ENCODE results near the gene AFAP1L1. TPM values are rescaled to one million over a fixed set of nuclear protein-coding genes. Genes with fewer than 3 reads are reported as not detected.

AFAP1L1 gene
- total and polyA plus RNA-seq, 9 of the 15 experiments (the other 6 are each of a cell fraction or from before 2014, with no cell fraction given), result 0.01 to 0.12 (median 0.03) TPM; not detected in 4

DNA sequence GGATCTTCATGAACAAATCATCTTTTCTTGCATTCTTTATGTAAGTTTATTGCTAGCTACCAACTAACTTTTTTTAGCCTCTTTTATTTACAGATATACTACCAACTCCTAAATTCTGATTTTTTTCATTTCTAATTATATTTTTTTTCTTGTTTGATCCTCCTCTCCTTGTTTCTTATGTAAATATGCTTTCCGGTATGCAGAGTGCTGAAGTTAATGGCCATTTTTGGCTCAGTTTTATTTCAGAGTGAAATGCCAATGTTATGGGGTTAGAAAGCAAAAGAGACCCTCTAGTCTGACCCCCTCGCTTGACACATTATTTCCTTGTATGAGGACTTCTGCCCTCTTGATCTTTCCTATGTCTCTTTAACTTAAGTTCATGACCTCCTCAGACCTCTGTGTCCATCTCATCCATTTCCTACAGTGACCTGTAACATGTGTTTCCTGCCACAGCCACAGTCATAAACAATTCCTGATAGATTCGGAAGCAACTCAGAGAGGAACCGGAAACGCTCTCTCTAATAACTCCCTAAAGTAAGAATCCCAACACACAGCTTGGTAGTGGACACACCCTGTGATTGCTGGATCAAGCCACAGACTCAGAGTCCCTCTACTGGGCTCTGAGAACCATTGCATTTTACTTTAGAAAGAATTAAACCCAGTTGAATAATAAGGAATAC lies 42.9 kb upstream of the AFAP1L1 start (continued):
- TF ChIP-seq, protein P1, sequence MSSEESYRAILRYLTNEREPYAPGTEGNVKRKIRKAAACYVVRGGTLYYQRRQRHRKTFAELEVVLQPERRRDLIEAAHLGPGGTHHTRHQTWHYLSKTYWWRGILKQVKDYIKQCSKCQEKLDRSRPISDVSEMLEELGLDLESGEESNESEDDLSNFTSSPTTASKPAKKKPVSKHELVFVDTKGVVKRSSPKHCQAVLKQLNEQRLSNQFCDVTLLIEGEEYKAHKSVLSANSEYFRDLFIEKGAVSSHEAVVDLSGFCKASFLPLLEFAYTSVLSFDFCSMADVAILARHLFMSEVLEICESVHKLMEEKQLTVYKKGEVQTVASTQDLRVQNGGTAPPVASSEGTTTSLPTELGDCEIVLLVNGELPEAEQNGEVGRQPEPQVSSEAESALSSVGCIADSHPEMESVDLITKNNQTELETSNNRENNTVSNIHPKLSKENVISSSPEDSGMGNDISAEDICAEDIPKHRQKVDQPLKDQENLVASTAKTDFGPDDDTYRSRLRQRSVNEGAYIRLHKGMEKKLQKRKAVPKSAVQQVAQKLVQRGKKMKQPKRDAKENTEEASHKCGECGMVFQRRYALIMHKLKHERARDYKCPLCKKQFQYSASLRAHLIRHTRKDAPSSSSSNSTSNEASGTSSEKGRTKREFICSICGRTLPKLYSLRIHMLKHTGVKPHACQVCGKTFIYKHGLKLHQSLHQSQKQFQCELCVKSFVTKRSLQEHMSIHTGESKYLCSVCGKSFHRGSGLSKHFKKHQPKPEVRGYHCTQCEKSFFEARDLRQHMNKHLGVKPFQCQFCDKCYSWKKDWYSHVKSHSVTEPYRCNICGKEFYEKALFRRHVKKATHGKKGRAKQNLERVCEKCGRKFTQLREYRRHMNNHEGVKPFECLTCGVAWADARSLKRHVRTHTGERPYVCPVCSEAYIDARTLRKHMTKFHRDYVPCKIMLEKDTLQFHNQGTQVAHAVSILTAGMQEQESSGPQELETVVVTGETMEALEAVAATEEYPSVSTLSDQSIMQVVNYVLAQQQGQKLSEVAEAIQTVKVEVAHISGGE (CRISPR knock-in tag; IDR thresholded peaks at IDR 0.05), result peak in 1 of 3 experiments; percentile 85; a peak in 2 of 6 replicates
- TF ChIP-seq PML (IDR thresholded peaks at IDR 0.05; ENCODE audit: low read length) (no peak), RFX5 (IDR thresholded peaks at IDR 0.05; ENCODE audit: low read depth, low read length) (no peak), L3MBTL2 (IDR thresholded peaks at IDR 0.05) (peak; percentile 36; the same call in 1 of the 2 replicates), ZKSCAN8 (CRISPR knock-in tag; IDR thresholded peaks at IDR 0.05) (peak; percentile 47; the same call in 1 of the 2 replicates)

All from K562 (cell line).